Measurements from ENCODE around the gene BCAS1.
"Not testable (repeated sequence)": the region's sequence is repeated elsewhere in the genome, so short reads cannot be mapped to it uniquely, and the experiment has no call there.

BCAS1 gene

DNA sequence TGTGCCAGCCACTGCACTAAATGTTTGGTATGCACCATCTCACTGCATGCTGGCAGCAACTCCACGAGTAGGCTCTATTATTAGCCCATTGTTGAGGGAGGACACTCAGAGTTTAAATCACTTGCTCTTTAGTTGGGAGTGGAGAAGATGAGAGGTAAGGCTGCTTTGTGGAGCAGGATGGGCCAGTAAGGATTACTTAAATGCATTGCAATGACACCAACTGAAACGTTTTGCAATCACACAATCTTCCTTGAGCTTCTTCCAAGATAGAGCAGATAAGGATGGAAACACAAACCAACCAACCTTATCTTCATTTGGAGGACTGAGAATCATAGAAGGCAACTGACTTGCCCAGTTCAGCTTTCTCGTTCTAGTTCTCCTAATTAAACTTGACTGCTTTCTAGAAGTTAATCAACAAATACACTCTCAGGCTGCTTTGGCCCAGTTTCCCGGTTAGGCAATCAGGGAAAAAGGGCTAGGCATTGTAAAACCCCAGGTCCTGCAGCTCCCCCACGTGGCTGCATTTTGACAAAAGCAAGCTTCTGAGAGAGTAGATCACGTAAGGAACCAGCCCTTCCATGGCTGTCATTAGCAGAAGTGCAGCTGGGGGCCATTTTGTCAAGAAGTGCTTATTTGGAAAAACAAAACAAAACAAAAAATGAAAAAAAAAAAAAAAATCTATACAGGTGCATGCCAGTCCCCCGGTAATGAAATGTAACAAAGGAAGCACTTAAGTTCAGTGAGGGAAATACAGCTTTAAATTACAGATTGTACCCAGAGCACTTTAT is 130.6 kb downstream of the BCAS1 start:
- peak; percentile 98 for FAIRE-seq

DNA sequence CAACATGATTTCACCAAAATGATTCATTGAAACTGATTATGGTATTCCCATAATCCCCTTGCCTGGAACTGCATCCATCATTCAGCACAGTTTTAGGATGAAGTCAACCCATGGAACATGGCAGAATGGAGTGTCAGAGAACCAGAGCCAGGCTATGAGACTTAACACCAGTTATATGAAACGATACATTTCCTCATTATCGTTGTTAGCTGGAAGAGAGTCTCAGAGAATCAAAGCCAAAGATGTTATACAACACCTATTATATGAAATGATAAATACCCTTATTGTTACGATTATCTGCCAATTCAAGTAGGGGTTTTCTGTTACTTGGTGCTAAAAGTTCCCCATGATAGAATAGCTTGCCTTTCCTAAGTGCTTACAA is 131.2 kb downstream of the BCAS1 start:
- FAIRE-seq: no peak

DNA sequence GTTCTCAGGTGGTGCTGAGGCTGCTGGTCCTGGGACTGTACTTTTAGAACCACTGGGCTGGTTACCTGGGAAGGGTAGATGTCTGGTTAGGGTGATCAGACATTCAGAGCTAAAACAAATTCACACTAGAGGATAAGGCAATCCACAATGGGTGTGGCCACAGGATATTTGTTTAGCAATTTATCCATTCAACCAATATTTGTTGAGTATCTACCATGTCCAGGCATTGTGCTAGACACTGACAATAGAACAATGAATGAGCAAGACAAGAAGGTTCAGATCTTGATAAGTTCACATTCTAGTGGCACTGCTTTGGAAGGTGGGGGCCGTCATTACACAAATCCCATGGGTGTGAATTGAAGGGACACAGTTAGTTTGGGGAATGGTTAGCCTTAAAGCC is 131.7 kb downstream of the BCAS1 start:
- no peak for FAIRE-seq

DNA sequence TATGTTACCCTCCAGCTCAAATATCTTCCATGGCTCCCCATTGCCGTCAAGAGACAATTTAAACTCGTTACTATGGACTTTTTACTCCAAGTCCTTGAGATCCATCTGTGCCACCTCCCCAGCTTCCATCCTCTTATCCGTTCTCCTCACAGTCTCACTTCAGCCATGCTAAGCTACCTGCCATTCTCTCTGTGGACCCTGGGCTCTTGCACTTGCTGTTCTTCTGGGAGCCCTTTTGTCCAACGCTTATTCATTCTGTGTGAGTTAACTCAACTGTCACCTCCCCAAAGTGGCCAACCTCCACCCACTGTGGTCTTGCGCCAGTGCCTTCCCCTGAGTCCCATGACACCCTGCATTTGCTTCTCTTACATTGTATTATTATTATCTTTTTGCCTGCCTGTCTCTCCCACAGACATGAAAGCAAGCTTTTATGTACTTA is 132.4 kb downstream of the BCAS1 start:
- no peak for FAIRE-seq

DNA sequence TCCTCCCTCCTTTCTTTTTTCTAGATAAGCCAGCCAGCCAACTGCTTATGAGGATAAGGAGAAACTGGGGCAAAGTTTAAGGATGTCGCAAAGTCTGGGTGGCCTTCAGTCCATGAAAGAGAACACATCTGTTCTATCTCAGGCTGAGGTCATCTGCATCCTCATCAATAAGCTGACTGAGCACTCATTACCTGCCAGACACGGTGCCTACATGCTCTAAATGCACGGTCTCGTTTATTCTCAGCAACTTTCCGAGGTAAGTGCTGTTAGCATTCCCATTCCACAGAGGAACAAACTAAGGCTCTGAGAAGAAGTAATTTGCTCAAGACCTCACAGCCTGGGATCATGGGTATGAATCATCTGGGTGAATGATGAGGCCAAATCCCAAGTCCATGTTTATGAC is 133.1 kb downstream of the BCAS1 start:
- no peak for FAIRE-seq

DNA sequence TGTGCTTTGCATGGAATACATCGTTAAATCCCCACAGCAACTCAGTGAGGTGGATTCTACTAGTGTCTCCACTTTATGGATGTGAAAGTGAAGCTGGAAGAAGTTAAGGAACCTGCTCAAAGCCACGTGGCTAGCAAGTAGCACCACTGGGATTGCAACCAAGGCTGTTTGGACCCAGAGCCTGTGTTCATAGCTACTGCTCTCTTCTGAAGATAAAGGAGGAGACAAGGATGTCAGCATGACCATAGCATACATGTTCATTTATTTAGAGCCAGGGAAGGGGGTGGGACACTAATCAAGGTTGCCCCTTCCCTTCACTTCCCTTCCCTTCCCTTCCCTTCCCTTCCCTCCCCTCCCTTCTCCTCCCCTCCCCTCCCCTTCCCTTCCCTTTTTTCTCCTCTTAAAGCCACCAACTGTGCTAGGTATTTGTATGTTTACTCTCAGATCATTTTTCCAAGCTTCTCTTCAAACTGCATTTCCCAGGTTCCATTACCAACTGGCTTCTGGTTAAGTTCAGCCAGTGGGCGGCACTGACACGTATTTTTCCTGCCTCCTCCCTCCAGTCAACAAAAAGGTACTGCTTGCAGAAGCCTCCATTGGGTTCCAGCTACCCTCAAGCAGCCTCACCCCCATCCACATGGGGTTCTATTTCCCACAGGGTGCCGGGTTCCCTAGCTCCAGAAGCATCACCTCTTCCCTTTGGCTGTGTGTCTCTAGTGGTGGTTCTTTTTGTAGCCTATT is 134.9 kb downstream of the BCAS1 start:
- no peak for FAIRE-seq

DNA sequence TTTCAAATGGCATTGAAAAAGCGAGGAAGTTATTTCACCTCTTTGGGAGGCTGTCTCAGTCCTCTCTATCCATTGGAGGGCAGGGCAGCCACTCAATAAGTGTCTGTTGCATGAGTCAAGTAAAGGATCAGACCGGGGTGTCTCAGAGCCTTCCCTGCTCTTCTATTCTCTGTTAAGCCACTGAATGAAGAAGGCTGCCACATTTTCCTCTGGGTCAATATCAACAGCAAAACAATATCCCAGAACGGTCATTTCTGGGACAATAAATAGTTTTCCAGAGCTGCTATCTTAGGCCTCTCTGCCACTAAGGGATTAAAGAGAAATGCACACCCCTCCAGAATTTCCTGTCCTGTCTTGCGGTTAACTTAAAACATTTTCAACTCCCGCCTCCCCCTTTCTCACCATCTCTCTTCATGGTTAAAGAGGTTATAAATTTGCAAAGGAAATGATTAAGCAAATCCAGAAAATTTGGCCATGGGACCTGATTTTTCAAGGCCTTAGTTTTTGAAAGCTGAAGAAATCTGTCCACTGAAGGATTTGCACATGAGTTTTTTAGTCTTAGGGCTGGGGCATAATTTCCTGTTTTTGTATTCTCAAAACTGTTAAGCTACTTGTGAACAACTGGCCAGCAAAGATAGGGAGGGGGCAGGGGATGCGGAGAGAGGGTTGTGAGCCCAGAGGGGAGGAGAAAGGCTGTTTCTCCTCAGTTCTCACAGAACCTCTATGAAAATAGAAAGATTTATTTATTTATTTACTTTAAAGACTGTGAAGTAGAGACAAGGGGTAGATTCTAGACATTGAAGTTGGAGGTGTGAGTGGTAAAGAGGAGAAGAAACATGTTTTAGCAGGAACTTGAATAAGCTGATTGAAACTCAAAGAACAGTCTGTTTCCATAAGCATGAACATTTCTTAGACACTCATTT is 135.7 kb downstream of the BCAS1 start:
- FAIRE-seq: no peak

DNA sequence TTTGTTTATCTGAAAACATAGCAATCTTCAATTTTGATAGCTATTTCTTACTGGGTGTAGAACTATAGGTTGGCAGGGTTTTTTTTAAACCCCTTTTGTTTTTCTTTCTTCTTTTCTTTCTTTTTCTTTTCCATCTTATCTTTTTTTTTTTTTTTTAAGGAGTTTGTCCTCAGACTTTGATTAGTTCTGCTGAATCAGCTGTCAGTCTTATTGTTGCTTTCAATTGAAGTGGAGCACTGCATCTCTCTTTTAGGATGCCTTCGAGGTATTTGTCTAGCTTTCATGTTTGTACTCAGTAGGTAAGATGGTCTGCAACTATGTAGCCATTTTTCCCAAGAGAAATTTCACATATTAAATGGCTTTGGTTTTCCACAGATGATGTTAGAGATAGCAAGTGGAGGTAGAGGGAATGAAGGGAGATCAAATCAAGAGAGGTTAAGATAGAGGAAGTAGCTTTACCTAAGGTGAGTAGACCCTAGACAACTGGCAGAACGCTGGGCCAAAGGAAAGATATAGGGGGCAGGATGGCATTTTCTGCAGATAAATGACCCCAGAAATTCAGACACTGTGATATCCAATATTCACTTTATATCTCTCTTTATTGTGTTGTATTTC is 137.1 kb downstream of the BCAS1 start:
- FAIRE-seq: no peak

DNA sequence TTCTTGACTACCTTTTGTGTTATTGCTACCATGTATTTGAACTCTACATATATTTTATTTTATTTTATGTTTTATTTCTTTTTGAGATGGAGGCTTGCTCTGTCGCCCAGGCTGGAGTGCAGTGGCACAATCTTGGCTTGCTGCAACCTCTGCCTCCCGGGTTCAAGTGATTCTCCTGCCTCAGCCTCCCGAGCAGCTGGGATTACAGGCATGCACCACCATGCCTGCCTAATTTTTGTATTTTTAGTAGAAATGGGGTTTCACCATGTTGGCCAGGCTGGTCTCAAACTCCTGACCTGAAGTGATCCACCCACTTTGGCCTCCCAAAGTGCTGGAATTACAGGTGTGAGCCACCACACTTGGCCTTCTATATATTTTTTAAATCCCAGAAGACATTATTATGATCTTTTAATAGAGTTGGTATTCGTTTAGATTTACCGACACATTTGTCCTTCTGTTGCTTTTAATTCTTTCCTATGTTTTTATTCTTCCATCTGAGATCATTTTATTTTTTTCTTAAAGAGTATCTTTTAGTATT is 137.7 kb downstream of the BCAS1 start:
- FAIRE-seq: not testable (repeated sequence)

DNA sequence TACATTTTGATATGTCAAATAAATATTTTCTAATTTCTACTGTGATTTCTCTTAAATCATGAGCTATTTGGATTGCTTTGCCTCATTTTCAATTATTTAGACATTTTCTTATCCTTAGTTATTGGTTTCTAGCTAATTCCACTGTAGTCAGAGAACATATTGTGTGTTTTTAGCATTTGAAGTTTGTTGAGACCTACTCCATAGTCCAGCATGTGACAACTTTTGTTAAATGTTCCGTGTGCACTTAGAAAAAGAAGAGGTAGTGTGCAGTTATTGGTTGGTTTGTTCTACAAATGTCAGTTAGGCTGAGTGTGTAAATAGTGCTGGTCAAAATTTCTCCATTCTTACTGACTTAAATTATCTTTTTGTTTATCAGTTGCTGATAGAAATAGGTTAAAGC is 138.8 kb downstream of the BCAS1 start:
- no peak for FAIRE-seq

DNA sequence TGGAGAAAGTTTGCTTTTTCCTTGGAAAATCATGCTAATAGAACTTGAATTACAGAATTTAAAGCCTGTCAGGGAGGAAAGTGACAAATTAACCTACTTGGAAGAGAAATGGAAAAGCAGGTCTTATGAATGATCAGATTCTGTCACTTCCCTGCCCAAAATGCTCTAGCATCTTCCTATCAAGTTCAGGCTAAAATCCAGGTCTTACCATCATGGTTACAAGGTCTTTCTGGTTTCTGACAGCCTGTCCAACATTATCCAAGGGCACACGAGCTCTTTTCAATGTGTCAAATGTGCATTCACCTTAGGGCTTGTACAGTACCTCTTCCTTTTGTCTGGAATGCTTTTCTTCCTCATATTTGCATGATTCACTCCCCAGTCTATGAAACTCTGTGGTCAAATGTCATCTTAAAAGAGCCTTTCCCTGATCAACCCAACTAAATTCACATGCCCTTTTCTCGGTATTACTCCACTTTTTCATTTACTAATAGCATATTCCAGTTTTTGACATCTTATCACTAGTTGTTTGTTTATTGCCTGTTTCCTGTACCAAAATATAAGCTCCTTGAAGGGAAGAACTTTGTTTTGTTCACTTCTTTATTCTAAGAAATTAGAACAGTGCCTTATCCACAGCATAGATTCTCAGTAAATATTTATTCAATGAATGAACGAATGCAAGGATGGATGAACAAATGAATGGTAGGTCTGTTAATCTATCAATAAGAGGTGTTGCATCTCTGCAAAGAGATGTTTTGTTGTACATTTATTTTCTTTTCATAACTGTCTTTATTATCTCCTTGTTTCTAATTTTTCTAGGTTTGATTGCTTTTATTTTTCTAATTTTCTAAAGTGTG is 139.5 kb downstream of the BCAS1 start:
- FAIRE-seq: no peak

DNA sequence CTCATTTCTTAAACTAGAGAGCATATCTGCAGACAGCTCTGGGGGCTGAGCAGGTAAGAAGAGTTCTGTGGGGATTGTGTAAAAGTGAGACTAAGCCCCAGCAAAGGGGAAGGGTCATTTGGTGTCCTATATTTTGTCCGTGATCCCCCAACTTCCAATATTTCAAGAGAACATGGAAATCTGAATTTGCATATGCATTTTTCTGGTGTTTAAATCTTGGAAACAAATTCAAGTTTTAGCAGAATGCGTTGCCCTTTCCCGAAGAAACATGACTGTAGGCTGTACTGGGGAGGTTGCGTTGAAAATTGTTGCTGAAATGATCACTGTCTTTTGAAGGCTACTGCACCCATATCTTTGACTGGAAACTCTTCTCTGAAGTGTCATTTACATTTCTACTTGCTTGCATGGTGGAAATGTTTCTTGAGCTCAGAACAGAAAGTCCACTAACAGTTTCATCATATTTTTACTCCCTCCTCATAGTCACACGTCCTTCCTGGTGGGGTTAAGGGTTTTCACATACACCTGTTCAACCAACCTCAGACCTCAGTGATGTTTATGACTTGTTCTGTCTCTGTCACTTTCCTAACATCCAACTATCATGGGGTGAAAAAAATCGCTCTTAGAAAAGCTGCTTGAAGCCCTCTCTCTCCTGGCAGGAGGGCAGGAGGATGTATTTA is 140.3 kb downstream of the BCAS1 start:
- no peak for FAIRE-seq

DNA sequence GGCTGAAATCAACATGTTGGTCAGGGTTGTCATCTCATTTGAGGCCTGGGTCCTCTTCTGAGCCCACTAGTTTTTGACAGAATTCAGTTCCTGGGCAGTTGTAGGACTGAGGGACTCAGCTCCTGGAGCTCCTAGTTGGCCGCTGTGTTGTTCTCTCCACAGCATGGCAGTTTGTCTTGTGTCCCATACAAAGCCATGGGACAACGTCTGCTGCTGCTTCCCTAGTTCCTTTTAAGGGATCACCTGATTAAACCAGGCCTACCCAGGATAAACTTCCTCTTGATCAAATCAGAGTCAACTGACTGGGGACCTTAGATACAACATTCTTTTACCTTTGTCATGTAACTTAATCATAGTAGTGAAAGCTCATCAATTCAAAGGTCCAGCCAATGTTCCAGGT is 141.0 kb downstream of the BCAS1 start:
- FAIRE-seq: no peak

DNA sequence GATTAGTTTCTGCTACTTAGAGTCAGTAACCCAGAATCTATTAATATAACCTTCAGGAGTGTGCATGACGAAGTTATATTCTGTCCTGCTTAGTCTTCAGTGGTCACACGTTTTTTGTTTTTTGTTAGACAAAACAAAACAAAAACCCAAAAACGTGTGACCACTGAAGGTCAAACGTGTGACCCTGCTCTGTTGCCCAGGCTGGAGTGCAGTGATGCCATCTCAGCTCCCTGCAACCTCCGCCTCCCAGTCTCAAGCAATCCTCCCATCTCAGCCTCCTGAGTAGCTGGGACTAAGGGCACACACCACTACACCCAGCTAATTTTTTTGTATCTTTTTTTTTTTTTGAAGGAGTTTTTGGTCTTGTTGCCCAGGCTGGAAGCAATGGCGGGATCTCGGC is 142.4 kb downstream of the BCAS1 start:
- FAIRE-seq: no peak

DNA sequence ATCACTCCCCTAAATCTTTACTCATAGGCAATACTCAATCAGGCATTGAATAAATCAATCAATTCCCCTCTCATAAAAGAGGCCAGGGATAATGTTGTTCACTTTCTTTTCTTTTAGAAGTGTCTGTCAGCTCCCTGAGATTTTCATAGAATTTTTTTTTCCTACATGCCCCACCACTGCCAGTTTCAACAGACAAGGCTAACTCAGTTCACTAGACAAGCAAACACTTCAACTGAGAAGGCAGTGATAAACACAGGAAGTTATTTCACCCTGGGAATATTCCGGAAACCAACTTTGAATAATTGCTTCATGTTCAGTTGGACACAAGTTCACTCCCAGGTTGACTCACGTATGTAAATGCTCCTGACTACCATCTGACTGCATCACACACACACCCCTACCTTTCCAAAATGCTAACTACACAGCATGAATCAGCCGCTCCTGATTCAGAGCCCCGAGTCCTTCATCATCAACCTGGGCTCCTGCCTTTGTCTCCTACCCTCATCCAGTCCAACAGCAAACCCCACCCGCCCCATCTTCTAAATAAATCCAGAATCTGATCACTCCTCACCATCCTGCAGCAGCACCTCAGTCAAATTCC is 143.9 kb downstream of the BCAS1 start:
- FAIRE-seq: peak; percentile 72

DNA sequence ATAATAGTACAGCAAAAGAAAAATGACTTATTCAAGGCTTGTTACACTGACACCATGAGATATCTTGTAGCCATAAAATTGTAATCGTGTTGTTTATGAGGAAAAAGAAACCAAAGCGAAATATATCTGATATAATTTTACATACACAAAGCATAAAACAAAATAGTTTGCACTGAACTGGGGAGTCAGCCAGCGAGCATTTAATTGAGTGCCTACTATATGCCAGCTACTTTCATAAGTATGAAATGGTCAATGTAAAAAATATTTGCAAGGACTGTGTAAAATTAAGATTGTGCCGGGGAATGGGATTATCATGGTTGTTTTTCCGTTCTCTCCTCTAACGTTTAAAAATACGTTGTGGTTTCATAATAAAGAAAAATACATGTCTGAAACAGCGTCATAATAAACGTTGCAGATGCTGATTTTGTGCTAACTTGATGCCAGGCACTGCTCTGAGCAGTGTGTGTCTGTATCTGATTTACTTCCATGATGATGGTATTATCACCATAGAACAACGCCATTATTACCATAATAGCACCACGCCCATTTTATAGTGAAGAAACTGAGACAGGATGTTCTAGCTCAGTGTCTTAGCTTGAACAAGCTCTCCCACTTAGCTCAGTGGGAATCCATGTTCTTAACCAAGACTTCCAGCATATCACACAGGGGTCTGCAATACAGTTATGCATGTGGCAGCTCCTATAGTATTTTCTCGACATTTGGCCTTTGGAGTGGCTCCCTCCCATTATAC is 144.6 kb downstream of the BCAS1 start:
- FAIRE-seq: no peak

DNA sequence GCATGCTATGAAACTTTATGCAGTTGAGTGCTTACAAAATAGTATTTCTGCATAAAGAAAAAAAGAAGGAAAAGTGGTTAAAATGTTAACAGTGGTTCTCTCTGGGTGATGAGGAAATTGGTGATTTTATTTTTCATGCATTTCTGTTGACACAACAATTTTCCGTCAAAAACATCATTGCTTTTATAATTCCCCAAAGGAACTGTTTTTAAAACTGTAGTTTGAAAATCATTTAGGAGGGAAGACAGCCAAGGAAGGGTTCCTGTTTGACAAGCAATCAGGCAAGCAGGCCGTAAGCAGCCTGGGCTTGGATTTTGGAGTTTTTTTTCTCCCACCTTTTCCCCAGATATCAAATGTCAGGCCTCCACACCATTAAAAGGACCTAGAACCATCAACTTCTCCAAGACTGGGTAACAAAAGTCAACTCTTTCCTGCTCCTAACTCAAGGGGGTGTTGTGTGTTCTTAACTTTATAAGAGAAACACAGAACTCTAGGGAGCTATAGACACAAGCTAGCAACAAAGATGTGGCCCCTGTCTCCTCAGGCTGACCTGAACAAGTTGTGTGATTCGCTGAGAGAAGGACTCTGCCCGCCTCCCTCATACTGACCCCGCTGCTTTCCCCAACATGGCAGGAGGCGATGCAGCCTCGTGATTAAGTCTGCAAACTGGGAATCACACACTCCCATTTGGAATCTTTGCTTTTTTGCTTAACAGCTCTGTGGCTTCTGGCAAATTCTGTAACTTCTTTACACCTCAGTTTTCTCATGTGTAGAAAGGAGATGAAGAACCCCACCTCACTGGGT is 146.6 kb downstream of the BCAS1 start:
- peak; percentile 75 for FAIRE-seq

DNA sequence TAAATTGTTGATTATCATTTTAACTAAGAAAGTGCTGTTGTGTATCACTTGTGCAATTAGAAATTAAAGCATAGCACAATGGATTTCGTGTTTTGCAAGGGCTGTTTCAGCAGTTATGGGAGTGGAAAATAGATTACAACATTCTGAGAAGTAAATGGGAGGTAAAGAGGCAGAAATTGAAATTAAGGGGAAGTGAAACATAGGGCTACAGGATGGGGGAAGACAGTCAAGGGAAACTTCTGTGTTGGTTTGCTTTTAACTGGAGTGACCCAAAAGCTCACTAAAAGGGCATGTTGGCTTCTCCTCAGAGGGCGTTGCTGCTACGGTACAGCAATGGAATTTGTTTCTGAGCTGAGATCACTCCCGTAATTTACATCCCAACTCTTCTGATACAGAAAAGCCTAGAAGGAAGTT is 147.5 kb downstream of the BCAS1 start:
- FAIRE-seq: no peak

DNA sequence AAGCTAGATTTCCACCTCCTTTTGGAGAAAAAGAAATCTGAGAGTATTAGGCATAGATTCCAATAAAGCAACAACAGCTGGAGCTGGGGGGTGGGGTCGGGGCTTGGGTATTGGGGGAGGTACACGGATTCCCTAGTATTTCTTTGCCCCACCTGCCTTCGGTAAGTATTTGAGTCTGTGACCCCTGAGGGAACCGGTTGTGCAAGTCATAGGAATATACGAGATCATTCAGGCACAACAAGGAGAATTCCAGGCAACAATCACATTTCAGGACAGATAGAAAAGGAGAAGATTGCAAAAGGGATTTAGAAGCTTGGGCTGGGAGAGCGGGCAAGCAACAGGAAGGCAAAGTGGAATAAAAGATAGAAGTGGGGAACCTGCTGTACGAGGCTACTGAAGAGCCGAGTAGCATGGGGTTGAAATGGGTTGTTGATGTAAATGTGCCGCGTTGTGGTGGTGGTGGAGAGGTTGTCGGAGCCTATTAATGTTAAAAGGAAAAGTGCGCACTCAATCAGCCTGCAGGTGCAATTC is 148.9 kb downstream of the BCAS1 start:
- no peak for FAIRE-seq

All from G401.6 (cell line).